ENCODE results near the gene TDRD12. TPM values are rescaled to one million over a fixed set of nuclear protein-coding genes. Genes with fewer than 3 reads are reported as not detected.
"Not testable (repeated sequence)": the region's sequence is repeated elsewhere in the genome, so short reads cannot be mapped to it uniquely, and the experiment has no call there.

Gene TDRD12
- total RNA-seq, 1 donor from 2014 or later = not detected

DNA sequence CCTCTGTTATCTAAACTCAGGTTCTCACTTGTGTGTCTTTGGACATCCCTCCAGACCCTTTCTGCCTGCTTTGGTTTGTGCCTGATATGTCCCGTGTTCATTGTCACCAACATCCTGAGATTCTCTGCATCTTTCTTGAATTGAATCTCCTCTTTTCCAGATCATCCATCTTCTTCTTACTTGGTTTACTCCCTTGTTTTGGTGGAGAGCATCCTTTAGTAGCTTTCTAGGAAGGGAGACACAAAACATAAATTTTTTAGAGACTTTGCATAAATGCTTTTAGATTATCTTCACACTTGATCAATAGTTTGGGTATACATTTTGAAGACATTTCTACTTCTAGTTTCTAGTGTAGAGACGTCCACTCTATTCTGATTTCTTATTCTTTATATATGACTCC is 61.7 kb downstream of the TDRD12 start:
- H3K4me3 ChIP-seq (ENCODE audit: low read depth, low read length) = no peak overlapping the region
- TF ChIP-seq CTCF (conservative IDR thresholded peaks at IDR 0.05; ENCODE audit: low read depth, low read length) = no peak
- DNase-seq (ENCODE audit: low read depth) = no peak

GRCh38 chr19:32782089-32782488 is 62.5 kb downstream of the TDRD12 start:
- not testable (repeated sequence) for H3K4me3 ChIP-seq (ENCODE audit: low read depth, low read length); DNase-seq (ENCODE audit: low read depth)

DNA sequence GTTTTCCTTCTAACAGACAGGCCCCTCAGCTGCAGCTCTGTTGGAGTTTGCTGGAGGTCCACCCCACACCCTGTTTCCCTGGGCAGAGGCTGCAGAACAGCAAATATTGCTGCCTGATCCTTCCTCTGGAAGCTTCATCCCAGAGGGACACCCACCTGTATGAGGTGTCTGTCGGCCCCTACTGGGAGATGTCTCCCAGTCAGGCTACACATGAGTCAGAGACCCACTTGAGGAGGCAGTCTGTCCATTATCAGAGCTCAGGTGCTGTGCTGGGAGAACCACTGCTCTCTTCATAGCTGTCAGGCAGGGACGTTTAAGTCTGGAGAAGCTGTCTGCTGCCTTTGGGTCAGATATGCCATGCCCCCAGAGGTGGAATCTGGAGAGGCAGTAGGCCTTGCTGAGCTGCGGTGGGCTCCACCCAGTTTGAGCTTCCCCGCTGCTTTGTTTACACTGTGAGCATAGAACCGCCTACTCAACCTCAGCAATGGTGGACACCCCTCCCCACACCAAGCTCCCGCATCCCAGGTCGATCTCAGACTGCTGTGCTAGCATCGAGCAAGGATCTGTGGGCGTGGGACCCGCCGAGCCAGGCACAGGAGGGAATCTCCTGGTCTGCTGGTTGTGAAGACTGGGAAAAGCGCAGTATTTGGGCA is 67.7 kb downstream of the TDRD12 start:
- not testable (repeated sequence) for H3K4me3 ChIP-seq (ENCODE audit: low read depth, low read length); DNase-seq (ENCODE audit: low read depth)

GRCh38 chr19:32787895-32788294 is 68.3 kb downstream of the TDRD12 start:
- not testable (repeated sequence) for H3K4me3 ChIP-seq (ENCODE audit: low read depth, low read length)

DNA sequence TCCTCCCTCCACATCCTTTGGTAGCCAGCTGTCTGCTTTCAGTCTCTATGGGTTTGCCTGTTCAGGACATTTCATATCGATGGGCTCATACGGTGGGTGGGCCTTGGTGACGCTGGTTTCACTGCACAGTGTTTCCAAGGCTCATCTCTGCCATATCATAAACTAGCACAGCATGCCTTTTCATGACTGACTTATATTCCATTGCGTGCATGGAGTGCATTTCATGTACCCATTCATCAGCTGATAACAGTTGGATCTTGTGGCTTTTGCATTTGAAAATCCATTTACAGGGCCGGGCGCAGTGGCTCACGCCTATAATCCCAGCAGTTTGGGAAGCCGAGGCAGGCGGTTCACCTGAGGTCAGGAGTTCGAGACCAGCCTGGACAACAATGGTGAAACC is 69.9 kb downstream of the TDRD12 start:
- no peak overlapping the region for H3K4me3 ChIP-seq (ENCODE audit: low read depth, low read length)
- no peak for TF ChIP-seq CTCF (conservative IDR thresholded peaks at IDR 0.05; ENCODE audit: low read depth, low read length)
- DNase-seq (ENCODE audit: low read depth) = no peak

More at GRCh38 chr19:32787895-32788294, 68.3 kb downstream of the TDRD12 start:
- DNase-seq (ENCODE audit: low read depth) = not testable (repeated sequence)

DNA sequence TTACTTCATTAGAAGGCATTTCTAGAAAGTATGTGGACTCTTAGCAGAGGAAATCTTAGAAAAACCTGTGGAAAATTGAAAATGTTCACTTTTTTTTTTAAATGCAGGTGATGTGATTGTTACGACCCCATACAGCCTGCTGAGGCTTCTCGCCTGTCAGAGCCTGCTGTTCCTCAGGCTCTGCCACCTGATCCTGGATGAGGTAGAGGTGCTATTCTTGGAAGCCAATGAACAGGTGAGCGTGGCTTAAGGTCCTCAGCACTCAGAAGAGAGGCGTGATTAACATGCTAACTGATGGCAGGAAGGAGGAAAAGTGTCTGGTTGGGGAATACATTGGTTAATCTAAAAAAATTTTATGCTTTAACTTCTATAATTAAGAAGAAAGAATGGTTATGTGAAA is 78.6 kb downstream of the TDRD12 start:
- no peak for TF ChIP-seq CTCF (conservative IDR thresholded peaks at IDR 0.05; ENCODE audit: low read depth, low read length)
- DNase-seq (ENCODE audit: low read depth) = no peak
- no peak overlapping the region for H3K4me3 ChIP-seq (ENCODE audit: low read depth, low read length)

DNA sequence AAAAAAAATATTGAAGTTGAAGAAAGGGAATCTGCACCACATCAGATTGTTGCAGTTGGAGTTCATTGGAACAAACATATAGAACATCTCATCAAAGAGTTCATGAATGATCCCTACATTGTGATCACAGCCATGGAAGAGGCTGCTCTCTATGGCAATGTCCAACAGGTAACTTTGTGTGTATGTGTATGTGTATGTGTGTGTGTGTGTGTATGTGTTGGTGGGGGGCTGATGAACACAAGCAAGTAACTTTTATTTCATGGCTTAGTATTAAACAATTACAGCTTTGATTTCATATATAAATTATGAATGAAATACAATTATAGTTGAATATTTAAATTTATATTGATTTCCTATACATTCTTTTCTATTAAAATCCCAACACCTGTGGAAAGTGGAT is 80.6 kb downstream of the TDRD12 start:
- TF ChIP-seq CTCF (conservative IDR thresholded peaks at IDR 0.05; ENCODE audit: low read depth, low read length) = no peak
- H3K4me3 ChIP-seq (ENCODE audit: low read depth, low read length) = no peak overlapping the region
- DNase-seq (ENCODE audit: low read depth) = no peak

DNA sequence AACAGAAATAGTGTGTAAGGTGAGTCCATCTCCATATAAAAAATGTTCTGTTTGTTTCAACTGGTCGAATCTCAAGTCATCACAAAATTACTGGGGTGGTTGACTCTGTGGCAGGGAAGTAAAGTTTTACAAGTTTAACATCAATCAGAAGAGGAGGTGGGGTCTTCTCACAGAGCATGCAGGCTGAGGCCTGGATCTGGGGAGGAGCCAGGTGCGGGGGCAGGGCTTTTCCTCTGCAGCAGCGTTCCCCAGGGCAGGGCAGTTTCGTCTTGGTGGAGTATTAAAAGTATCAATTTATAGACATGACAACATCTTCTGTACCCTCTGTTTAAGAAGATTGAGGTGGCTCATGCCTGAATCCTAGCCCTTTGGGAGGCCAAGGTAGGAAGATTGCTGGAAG is 81.2 kb downstream of the TDRD12 start:
- no peak for TF ChIP-seq CTCF (conservative IDR thresholded peaks at IDR 0.05; ENCODE audit: low read depth, low read length)
- no peak for DNase-seq (ENCODE audit: low read depth)
- H3K4me3 ChIP-seq (ENCODE audit: low read depth, low read length) = no peak overlapping the region

DNA sequence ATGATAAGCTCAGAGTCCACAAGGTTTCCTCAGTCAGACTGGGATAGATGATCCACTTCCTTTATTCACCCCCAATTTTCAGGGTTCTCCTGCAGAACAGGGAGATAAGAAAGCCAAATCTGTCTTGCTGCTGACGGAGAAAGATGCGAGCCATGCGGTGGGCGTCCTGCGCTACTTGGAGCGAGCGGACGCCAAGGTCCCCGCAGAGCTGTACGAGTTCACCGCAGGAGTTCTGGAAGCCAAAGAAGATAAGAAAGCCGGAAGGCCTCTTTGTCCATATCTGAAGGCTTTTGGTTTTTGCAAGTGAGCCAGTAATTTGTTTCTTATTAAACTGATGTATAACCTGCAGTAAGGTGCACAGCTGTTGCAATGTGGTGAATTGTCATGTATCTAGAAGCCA is 83.3 kb downstream of the TDRD12 start:
- DNase-seq (ENCODE audit: low read depth) = no peak
- no peak for TF ChIP-seq CTCF (conservative IDR thresholded peaks at IDR 0.05; ENCODE audit: low read depth, low read length)
- H3K4me3 ChIP-seq (ENCODE audit: low read depth, low read length) = no peak overlapping the region

Measured in epithelial cell of proximal tubule (primary cell).